ENCODE data around the gene CHST10. TPM values are rescaled to one million over a fixed set of nuclear protein-coding genes. Genes with fewer than 3 reads are reported as not detected.

Gene CHST10
- total and polyA plus RNA-seq, 10 donors = 4.0 to 9.7 (median 6.2) TPM

DNA sequence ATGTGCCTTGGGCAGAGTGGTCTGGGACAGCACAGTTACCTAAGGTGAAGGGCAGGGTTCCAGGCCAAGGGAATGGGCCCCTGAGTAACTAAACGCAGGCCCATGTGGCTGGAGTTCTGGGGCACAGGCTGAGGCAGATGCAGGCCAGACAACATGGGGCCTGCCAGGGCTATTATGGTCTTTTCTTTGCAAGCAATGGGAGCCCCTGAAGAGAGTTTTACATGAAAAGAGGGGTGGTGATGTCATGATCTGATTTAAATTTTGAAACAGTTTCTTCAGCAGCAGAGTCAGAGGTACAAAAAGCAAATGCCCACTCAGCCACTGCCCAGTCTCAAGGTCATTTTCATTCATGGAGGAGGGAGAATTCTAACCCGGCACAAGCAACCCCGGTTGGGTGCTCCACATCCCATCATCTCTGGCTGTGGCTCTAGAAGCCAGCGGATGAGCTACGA is 5.6 kb downstream of the CHST10 start:
- H3K4me1 ChIP-seq = peaks cover 8 to 16% (median 11%) of the 10 kb centered on the region in 6 donors
- peaks cover 0 to 17% (median 2%) of the 10 kb centered on the region in 6 donors for H3K36me3 ChIP-seq
- DNase-seq = no peak
- no peak overlapping the region for H3K27ac ChIP-seq
- H3K27me3 ChIP-seq (replicated peaks in 1 of 7) = peaks cover 0 to 3% (median 0%) of the 10 kb centered on the region in 7 donors
- WGBS, 5 donors = 94 to 99% (median 99%) methylated on average over 5 of the region's 5 CpGs
- H3K9me3 ChIP-seq = no peaks in the 10 kb centered on the region
- H3K4me3 ChIP-seq = no peak overlapping the region
- intact Hi-C loops (cut with DNase I; ENCODE audit: low total_unique reads) = no loop called here
- TF ChIP-seq POLR2AphosphoS5 (IDR thresholded peaks at IDR 0.05) = no peak
- TF ChIP-seq, protein P1, sequence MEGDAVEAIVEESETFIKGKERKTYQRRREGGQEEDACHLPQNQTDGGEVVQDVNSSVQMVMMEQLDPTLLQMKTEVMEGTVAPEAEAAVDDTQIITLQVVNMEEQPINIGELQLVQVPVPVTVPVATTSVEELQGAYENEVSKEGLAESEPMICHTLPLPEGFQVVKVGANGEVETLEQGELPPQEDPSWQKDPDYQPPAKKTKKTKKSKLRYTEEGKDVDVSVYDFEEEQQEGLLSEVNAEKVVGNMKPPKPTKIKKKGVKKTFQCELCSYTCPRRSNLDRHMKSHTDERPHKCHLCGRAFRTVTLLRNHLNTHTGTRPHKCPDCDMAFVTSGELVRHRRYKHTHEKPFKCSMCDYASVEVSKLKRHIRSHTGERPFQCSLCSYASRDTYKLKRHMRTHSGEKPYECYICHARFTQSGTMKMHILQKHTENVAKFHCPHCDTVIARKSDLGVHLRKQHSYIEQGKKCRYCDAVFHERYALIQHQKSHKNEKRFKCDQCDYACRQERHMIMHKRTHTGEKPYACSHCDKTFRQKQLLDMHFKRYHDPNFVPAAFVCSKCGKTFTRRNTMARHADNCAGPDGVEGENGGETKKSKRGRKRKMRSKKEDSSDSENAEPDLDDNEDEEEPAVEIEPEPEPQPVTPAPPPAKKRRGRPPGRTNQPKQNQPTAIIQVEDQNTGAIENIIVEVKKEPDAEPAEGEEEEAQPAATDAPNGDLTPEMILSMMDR (IDR thresholded peaks at IDR 0.05 in 8 of 11, conservative IDR thresholded peaks at IDR 0.05 in 3 of 11) = no peak
- no peak for TF ChIP-seq POLR2A (IDR thresholded peaks at IDR 0.05)

DNA sequence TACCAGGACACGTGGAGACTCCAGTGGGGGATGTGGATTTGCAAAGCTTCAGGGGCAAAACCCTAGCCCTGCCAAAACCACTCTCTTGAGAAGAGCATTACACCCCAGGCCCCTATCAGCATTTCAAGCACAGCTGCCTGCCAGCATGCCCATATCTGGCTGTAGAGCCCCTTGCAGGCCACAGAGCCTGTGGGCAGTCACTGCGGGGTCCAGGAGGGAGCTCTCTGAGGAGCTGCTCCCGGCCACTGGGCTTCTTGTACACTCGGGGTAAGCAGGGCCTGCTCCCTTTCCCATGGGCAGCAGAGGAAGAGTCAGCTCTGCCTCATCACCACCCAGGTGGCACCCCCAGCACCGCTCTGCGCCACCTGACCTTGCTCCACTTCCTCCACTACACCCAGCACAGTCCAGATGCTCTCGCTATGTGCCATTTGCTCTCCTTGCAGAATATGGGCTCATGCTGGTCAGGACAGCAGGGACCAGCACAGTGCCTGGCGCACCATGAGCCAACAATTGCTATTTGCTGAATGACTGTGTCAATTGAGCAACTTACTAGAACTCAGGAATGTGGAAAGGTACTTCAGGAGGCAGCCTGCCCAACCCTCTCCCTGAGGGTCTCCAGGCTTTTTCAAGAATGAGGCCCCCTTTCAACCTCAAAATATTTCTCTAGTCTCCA is 7.4 kb downstream of the CHST10 start:
- no peak overlapping the region for H3K27ac ChIP-seq
- no peak for TF ChIP-seq POLR2AphosphoS5 (IDR thresholded peaks at IDR 0.05)
- no peak for TF ChIP-seq POLR2A (IDR thresholded peaks at IDR 0.05)
- TF ChIP-seq, protein P1 (IDR thresholded peaks at IDR 0.05 in 8 of 11, conservative IDR thresholded peaks at IDR 0.05 in 3 of 11) = no peak
- 70 to 89% (median 85%) methylated on average over 7 to 8 of the region's 8 CpGs for WGBS, 5 donors
- no peaks in the 10 kb centered on the region for H3K9me3 ChIP-seq
- H3K4me1 ChIP-seq = no peaks in the 10 kb centered on the region
- intact Hi-C loops (cut with DNase I; ENCODE audit: low total_unique reads) = no loop called here
- H3K4me3 ChIP-seq = no peak overlapping the region
- no peak for DNase-seq
- peaks cover 0 to 35% (median 16%) of the 10 kb centered on the region in 6 donors for H3K36me3 ChIP-seq
- H3K27me3 ChIP-seq (replicated peaks in 1 of 7) = no peaks in the 10 kb centered on the region

DNA sequence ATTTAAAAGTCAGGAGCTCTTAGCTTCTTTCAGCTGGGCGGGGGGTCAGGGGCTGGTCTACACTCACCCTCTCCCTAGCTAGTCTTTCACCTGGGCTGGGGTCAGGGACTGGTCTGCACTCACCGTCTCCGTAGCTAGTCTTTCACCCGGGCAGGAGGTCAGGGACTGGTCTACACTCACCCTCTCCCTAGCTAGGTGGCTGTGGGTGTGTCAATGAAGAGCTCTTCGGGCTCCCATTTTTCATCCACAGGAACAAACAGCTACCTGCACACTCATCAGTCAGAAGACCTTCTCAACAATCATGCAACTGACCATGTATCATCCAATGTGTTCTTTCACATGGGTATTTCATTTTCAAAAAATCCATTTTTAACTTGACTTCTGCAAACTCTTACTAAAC is 8.0 kb downstream of the CHST10 start:
- Histone ChIP-seq H3K27ac (no peak overlapping the region), H3K36me3 (peaks cover 0 to 41% (median 17%) of the 10 kb centered on the region in 6 donors), H3K27me3 (replicated peaks in 1 of 7) (no peaks in the 10 kb centered on the region), H3K9me3 (no peaks in the 10 kb centered on the region), H3K4me1 (no peaks in the 10 kb centered on the region), H3K4me3 (no peak overlapping the region)
- no peak for DNase-seq
- no peak for TF ChIP-seq POLR2AphosphoS5 (IDR thresholded peaks at IDR 0.05)
- TF ChIP-seq, protein P1 (IDR thresholded peaks at IDR 0.05 in 8 of 11, conservative IDR thresholded peaks at IDR 0.05 in 3 of 11) = no peak
- no peak for TF ChIP-seq POLR2A (IDR thresholded peaks at IDR 0.05)
- intact Hi-C loops (cut with DNase I; ENCODE audit: low total_unique reads) = no loop called here
- 92 to 97% (median 93%) methylated on average over 5 of the region's 5 CpGs for WGBS, 5 donors

DNA sequence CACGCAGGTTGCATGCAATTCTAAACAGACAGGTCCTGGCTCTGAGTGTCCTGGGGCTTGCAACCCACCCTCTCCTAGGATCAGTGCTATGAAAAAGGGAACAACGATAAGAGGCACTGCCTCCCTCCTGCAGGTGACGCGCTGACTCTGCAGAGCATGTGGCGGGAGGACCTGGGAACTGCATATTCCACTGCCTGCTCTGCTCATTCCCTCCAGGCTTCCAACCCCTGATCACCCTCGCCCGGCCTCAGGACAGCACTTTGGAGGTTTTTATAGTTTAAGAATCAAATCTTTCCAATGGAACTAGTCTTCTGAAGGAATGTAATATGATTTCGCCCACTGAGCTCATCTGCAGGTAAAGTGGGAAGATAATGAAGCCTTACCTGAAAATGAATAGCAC is 8.5 kb downstream of the CHST10 start:
- TF ChIP-seq POLR2A (IDR thresholded peaks at IDR 0.05) (no peak), POLR2AphosphoS5 (IDR thresholded peaks at IDR 0.05) (no peak)
- TF ChIP-seq, protein P1 (IDR thresholded peaks at IDR 0.05 in 8 of 11, conservative IDR thresholded peaks at IDR 0.05 in 3 of 11) = no peak
- DNase-seq = no peak
- no peak overlapping the region for H3K4me3 ChIP-seq
- no peaks in the 10 kb centered on the region for H3K4me1 ChIP-seq
- no peaks in the 10 kb centered on the region for H3K27me3 ChIP-seq (replicated peaks in 1 of 7)
- 88 to 97% (median 95%) methylated on average over 8 of the region's 8 CpGs for WGBS, 5 donors
- H3K36me3 ChIP-seq = peaks cover 0 to 44% (median 18%) of the 10 kb centered on the region in 6 donors
- intact Hi-C loops (cut with DNase I; ENCODE audit: low total_unique reads) = no loop called here
- no peak overlapping the region for H3K27ac ChIP-seq
- H3K9me3 ChIP-seq = no peaks in the 10 kb centered on the region

Measured in spleen (tissue), 11 donors.